IMR-90 (cell line): ENCODE measurements around the gene HDGFL3. TPM values are rescaled to one million over a fixed set of nuclear protein-coding genes. Genes with fewer than 3 reads are reported as not detected.

Experiments
- ATAC-seq: fragments of 200-7000 bp; cut with Tn5 transposase; 2 replicates; pipeline ENCODE4 v1.9.1; 2020; ENCODE audit warnings: low read depth, mild to moderate bottlenecking, moderate library complexity
- BruUV-seq: library from RNA; stranded (reverse); fragments of 400-500 nt; replicated peaks from 2 replicates; lab custom pipeline; 2021; lab: Mats Ljungman, UMichigan
- CTCF ChIA-PET: fragments of 300-600 bp; formaldehyde crosslinking; extraction: SDS; loops from one replicate; lab custom pipeline; 2021; ENCODE audit warnings: antibody characterized with exemption; lab: Yijun Ruan, JAX
- POLR2A ChIA-PET: fragments of 300-600 bp; sonication (Branson Sonifier 250); formaldehyde crosslinking; loops from one replicate; lab custom pipeline; 2022; ENCODE audit warnings: antibody characterized with exemption; ENCODE audit not compliant: unreplicated experiment; lab: Charles Lee
- DNase-seq: peaks from one replicate; pipeline ENCODE4 v3.0.0; 2013
- H2AFZ ChIP-seq: replicated peaks from 2 replicates; pipeline ENCODE3; 2013; ENCODE audit warnings: low read length, mild to moderate bottlenecking; ENCODE audit not compliant: poor library complexity
- H2AK5ac ChIP-seq: 2 replicates; pipeline ENCODE4 v1.6.1; 2013; ENCODE audit warnings: low read depth, low read length, inconsistent platforms
- H2AK9ac ChIP-seq: replicated peaks from 2 replicates; pipeline ENCODE3; 2013; ENCODE audit warnings: mild to moderate bottlenecking, low read depth, low read length, moderate library complexity; ENCODE audit not compliant: poor library complexity
- H2BK120ac ChIP-seq: 2 replicates; pipeline ENCODE4 v1.6.1; 2013; ENCODE audit warnings: low read depth, low read length, inconsistent platforms
- H2BK15ac ChIP-seq: 3 replicates; pipeline ENCODE4 v1.6.1; 2013; ENCODE audit warnings: low read depth, low read length, inconsistent platforms
- H2BK20ac ChIP-seq: 2 replicates; pipeline ENCODE4 v1.6.1; 2013; ENCODE audit warnings: low read depth, mild to moderate bottlenecking, inconsistent platforms, low read length, moderate library complexity
- H2BK5ac ChIP-seq: 2 replicates; pipeline ENCODE4 v1.6.1; 2013; ENCODE audit warnings: mild to moderate bottlenecking, low read depth, low read length, inconsistent platforms; ENCODE audit not compliant: poor library complexity, severe bottlenecking
- H3K14ac ChIP-seq: replicated peaks from 2 replicates; pipeline ENCODE4 v1.6.1; 2013; ENCODE audit warnings: low read depth, low read length, inconsistent platforms
- H3K18ac ChIP-seq: 2 replicates; pipeline ENCODE4 v1.6.1; 2013; ENCODE audit warnings: low read depth, low read length, control low read depth
- H3K23ac ChIP-seq: 2 replicates; pipeline ENCODE4 v1.6.1; 2013; ENCODE audit warnings: low read depth, low read length, inconsistent platforms
- H3K27ac ChIP-seq: 2 replicates; pipeline ENCODE4 v1.5.1; 2013; ENCODE audit warnings: mild to moderate bottlenecking, control low read depth, low read length; ENCODE audit not compliant: insufficient read depth
- H3K27me3 ChIP-seq: 2 replicates; pipeline ENCODE4 v1.6.1; 2013; ENCODE audit warnings: low read length; ENCODE audit not compliant: control insufficient read depth, insufficient read depth
- H3K36me3 ChIP-seq: 2 replicates; pipeline ENCODE4 v1.6.1; 2013; ENCODE audit warnings: low read length, mixed read lengths; ENCODE audit not compliant: control insufficient read depth, insufficient read depth
- H3K4ac ChIP-seq: 2 replicates; pipeline ENCODE4 v1.6.1; 2013; ENCODE audit warnings: low read depth, low read length, inconsistent platforms
- H3K4me1 ChIP-seq: 2 replicates; pipeline ENCODE4 v1.6.1; 2013; ENCODE audit warnings: low read length, mixed read lengths; ENCODE audit not compliant: control insufficient read depth, insufficient read depth
- H3K4me2 ChIP-seq: 2 replicates; pipeline ENCODE4 v1.6.1; 2013; ENCODE audit warnings: low read depth, mild to moderate bottlenecking, control low read depth, low read length, moderate library complexity
- H3K4me3 ChIP-seq: 2 replicates; pipeline ENCODE4 v1.5.1; 2013; ENCODE audit warnings: low read depth, mild to moderate bottlenecking, control low read depth, low read length, moderate library complexity; ENCODE audit not compliant: insufficient read depth
- H3K56ac ChIP-seq: 2 replicates; pipeline ENCODE4 v1.6.1; 2013; ENCODE audit warnings: low read length, inconsistent platforms; ENCODE audit not compliant: insufficient read depth; ENCODE audit errors: extremely low read depth
- H3K79me1 ChIP-seq, 2 experiments: 2 replicates each; pipeline ENCODE4 v1.6.1; 2013; ENCODE audit warnings: low read length in 2 of 2, inconsistent platforms in 1 of 2, low read depth in 1 of 2
- H3K9ac ChIP-seq: 2 replicates; pipeline ENCODE4 v1.6.1; 2013; ENCODE audit warnings: low read depth, low read length, control low read depth
- H3K9me1 ChIP-seq: 2 replicates; pipeline ENCODE4 v1.6.1; 2013; ENCODE audit warnings: low read length, inconsistent platforms; ENCODE audit not compliant: insufficient read depth
- H3K9me3 ChIP-seq: 2 replicates; pipeline ENCODE4 v1.6.1; 2013; ENCODE audit warnings: low read length; ENCODE audit not compliant: control insufficient read depth, insufficient read depth
- H4K20me1 ChIP-seq: 2 replicates; pipeline ENCODE4 v1.6.1; 2013; ENCODE audit warnings: low read length, inconsistent platforms; ENCODE audit not compliant: insufficient read depth
- H4K5ac ChIP-seq: 2 replicates; pipeline ENCODE4 v1.6.1; 2013; ENCODE audit warnings: mild to moderate bottlenecking, low read depth, low read length, control low read depth
- H4K8ac ChIP-seq, 2 experiments: 2 replicates each; pipeline ENCODE4 v1.6.1; 2013; ENCODE audit warnings: low read depth in 2 of 2, low read length in 2 of 2, control low read depth in 1 of 2, inconsistent platforms in 1 of 2
- H4K91ac ChIP-seq: 2 replicates; pipeline ENCODE4 v1.6.1; 2013; ENCODE audit warnings: low read depth, low read length, inconsistent platforms; ENCODE audit not compliant: insufficient read depth
- CEBPB ChIP-seq: IDR thresholded peaks from 2 replicates; pipeline ENCODE4 v1.6.1; 2012; ENCODE audit warnings: low read depth, low read length, improper control_type of control experiment
- CTCF ChIP-seq: conservative IDR thresholded peaks from 2 replicates; pipeline ENCODE4 v1.5.1; 2012; ENCODE audit warnings: mild to moderate bottlenecking, low read depth, low read length, improper control_type of control experiment
- FOS ChIP-seq: fragments of 150-350 bp; IDR thresholded peaks from 2 replicates; pipeline ENCODE4 v1.6.1; 2016; ENCODE audit warnings: low read depth, low read length
- NFE2L2 ChIP-seq: fragments of 150-350 bp; IDR thresholded peaks from 2 replicates; pipeline ENCODE4 v1.6.1; 2016; ENCODE audit warnings: low read depth, mild to moderate bottlenecking, low read length
- POLR2A ChIP-seq: IDR thresholded peaks from 2 replicates; pipeline ENCODE4 v1.6.1; 2012; ENCODE audit warnings: mild to moderate bottlenecking, low read depth, low read length
- RAD21 ChIP-seq: IDR thresholded peaks from 2 replicates; pipeline ENCODE4 v1.6.1; 2012; ENCODE audit warnings: low read length, improper control_type of control experiment
- SMC3 ChIP-seq: fragments of 150-350 bp; IDR thresholded peaks from 2 replicates; pipeline ENCODE4 v1.6.1; 2016; ENCODE audit warnings: low read depth, mild to moderate bottlenecking, antibody characterized with exemption, low read length, moderate library complexity
- WGBS, 2 experiments: methylation state at CpG; one replicate each; pipeline versions ENCODE4 v1.1.5 to v1.1.7; 2013; ENCODE audit warnings: missing lambda C conversion rate in 2 of 2; ENCODE audit not compliant: insufficient read length in 1 of 2; ENCODE audit errors: extremely low coverage in 2 of 2; 5-methylcytosine and 5-hydroxymethylcytosine counted together
- dilution Hi-C: fragments of 300-500 bp; cut with HindIII; formaldehyde crosslinking; loops from one replicate; pipeline ENCODE4 v1.14.3; 2018; ENCODE audit warnings: low sequenced_read_pairs; ENCODE audit not compliant: unreplicated experiment
- in situ Hi-C: fragments of 300-500 bp; cut with MboI; formaldehyde crosslinking; loops from 3 replicates; pipeline ENCODE4 v1.14.3; 2019; ENCODE audit warnings: low sequenced_read_pairs, inconsistent platforms, mixed read lengths
- intact Hi-C: fragments of 100-400 bp; cut with micrococcal nuclease; formaldehyde crosslinking; loops from 2 replicates; pipeline ENCODE4 v1.10.0; 2022
- polyA plus RNA-seq, 3 experiments: library from polyadenylated mRNA; depleted of rRNA; stranded (reverse); fragments of >200 nt; gene quantifications; 2 replicates each; pipeline ENCODE4 v1.2.3, GENCODE V29; 2012; ENCODE audit warnings: low replicate concordance in 1 of 3
- total RNA-seq: library from RNA; depleted of rRNA; stranded (reverse); fragments of >200 nt; gene quantifications from 2 replicates; pipeline ENCODE4 v1.2.3, GENCODE V29; 2012

HDGFL3 gene
- total and polyA plus RNA-seq, 2 of the 4 experiments (the other 2 are of a cell fraction): 9.5 to 18.1 TPM

- DNase-seq (peak; percentile 68), ATAC-seq (peak; percentile 91)
- no TSS peak for BruUV-seq
- Histone ChIP-seq H3K36me3 (no peaks in the 10 kb centered on the region), H3K27ac (no peak overlapping the region), H3K14ac (no peak overlapping the region), H4K5ac (no peak overlapping the region), H3K18ac (no peak overlapping the region), H2BK15ac (no peak overlapping the region), H3K4ac (no peak overlapping the region), H2BK5ac (no peak overlapping the region), H4K91ac (no peak overlapping the region), H3K9me1 (no peaks in the 10 kb centered on the region), H3K4me2 (no peak overlapping the region), H3K79me1 (no peaks in the 10 kb centered on the region), H3K27me3 (peaks cover 9% of the 10 kb centered on the region; the same call in 1 of the 2 replicates), H3K9ac (no peak overlapping the region), H2AK9ac (no peak overlapping the region), H3K9me3 (no peaks in the 10 kb centered on the region), H3K23ac (no peak overlapping the region), H3K56ac (no peak overlapping the region), H2AFZ (no peak overlapping the region), H2BK120ac (no peak overlapping the region), H2BK20ac (no peak overlapping the region), H3K4me1 (no peaks in the 10 kb centered on the region), H3K4me3 (no peak overlapping the region), H4K20me1 (no peaks in the 10 kb centered on the region), H4K8ac (no peak overlapping the region), H2AK5ac (no peak overlapping the region)
- CTCF ChIA-PET: interaction anchor here (0.6 to 2.2 kb wide), 18 partner anchors 12 to 338 kb away, joined by 3 to 27 read pairs (median 4); partner anchors contain the start of gene SH3GL3
- intact Hi-C loops (loop anchor here (1.0 kb wide), 3 partner anchors 132 to 311 kb away; no protein-coding TSS in a partner anchor), in situ Hi-C loops (loop anchor here (5.0 kb wide), 1 partner anchor 309 kb away; no protein-coding TSS in a partner anchor), dilution Hi-C loops (no loop called here)
- WGBS, 2 experiments: 20% methylated on average over 1 of the region's 11 CpGs; no CpG with 5 or more reads in 1 of the 2 experiments
- POLR2A ChIA-PET: interaction anchor here (0.6 kb wide), 2 partner anchors 168 to 231 kb away, joined by 4 to 6 read pairs; no protein-coding TSS in a partner anchor
- no peak for TF ChIP-seq CEBPB
- no peak for TF ChIP-seq FOS
- peak; percentile 95 for TF ChIP-seq CTCF
- TF ChIP-seq NFE2L2: no peak
- TF ChIP-seq RAD21: peak; percentile 92
- TF ChIP-seq POLR2A: 0 out of 2 replicates have a peak, but pooled peaks have one; percentile 30
- TF ChIP-seq SMC3: peak; percentile 92
Measured at GRCh38 chr15:83248151-83249029, 40.8 kb upstream of the HDGFL3 start.
